ENCODE results near the gene NPM1. TPM values are rescaled to one million over a fixed set of nuclear protein-coding genes. Genes with fewer than 3 reads are reported as not detected.

The NPM1 gene
- total RNA-seq, 1 experiment from 2014 or later = 4,548 TPM

GRCh38 chr5:171420431-171421241, 33.0 kb downstream of the NPM1 start:
- no peak for TF ChIP-seq CTCF (IDR thresholded peaks at IDR 0.05; ENCODE audit: unreplicated experiment)
- DNase-seq (ENCODE audit: unreplicated experiment) = peak; percentile 62
- ChIA-PET POLR2A (interaction anchor here (0.7 to 1.4 kb wide), 2 partner anchors 443 to 491 kb away, joined by 3 read pairs; no protein-coding TSS in a partner anchor), CTCF (interaction anchor here (0.6 to 7.6 kb wide), 6 partner anchors 424 to 639 kb away, joined by 3 to 191 read pairs (median 4); no protein-coding TSS in a partner anchor)
- Mint-ChIP-seq H3K27ac (ENCODE audit: low read depth, unreplicated experiment) (no peak overlapping the region), H3K4me3 (ENCODE audit: unreplicated experiment) (peak overlapping the region; percentile 71), H3K36me3 (ENCODE audit: insufficient read depth, unreplicated experiment) (peaks cover 33% of the 10 kb centered on the region), H3K27me3 (ENCODE audit: insufficient read depth, unreplicated experiment) (no peaks in the 10 kb centered on the region), H3K9me3 (ENCODE audit: unreplicated experiment) (no peaks in the 10 kb centered on the region), H3K4me1 (ENCODE audit: insufficient read depth, unreplicated experiment) (peaks cover 30% of the 10 kb centered on the region)
- BruUV-seq (replicated peaks) = no TSS peak
- intact Hi-C loops (cut with micrococcal nuclease) = no loop called here

- ChIA-PET POLR2A (interaction anchor here (0.7 to 1.4 kb wide), 2 partner anchors 442 to 490 kb away, joined by 3 read pairs; no protein-coding TSS in a partner anchor), CTCF (interaction anchor here (0.5 to 7.6 kb wide), 13 partner anchors 8 to 1151 kb away, joined by 3 to 191 read pairs (median 3); no protein-coding TSS in a partner anchor)
- Mint-ChIP-seq H3K4me3 (ENCODE audit: unreplicated experiment) (no peak overlapping the region), H3K27ac (ENCODE audit: low read depth, unreplicated experiment) (no peak overlapping the region), H3K36me3 (ENCODE audit: insufficient read depth, unreplicated experiment) (peaks cover 23% of the 10 kb centered on the region), H3K4me1 (ENCODE audit: insufficient read depth, unreplicated experiment) (peaks cover 30% of the 10 kb centered on the region), H3K9me3 (ENCODE audit: unreplicated experiment) (no peaks in the 10 kb centered on the region), H3K27me3 (ENCODE audit: insufficient read depth, unreplicated experiment) (no peaks in the 10 kb centered on the region)
- no TSS peak for BruUV-seq (replicated peaks)
- intact Hi-C loops (cut with micrococcal nuclease) = no loop called here
- no peak for DNase-seq (ENCODE audit: unreplicated experiment)
- TF ChIP-seq CTCF (IDR thresholded peaks at IDR 0.05; ENCODE audit: unreplicated experiment) = no peak
Observed at GRCh38 chr5:171421331-171422262, 33.9 kb downstream of the NPM1 start.

- CTCF ChIA-PET = interaction anchor here (0.5 to 7.6 kb wide), 5 partner anchors 9 to 1151 kb away, joined by 3 to 191 read pairs (median 3); no protein-coding TSS in a partner anchor
- intact Hi-C loops (cut with micrococcal nuclease) = no loop called here
- Mint-ChIP-seq H3K36me3 (ENCODE audit: insufficient read depth, unreplicated experiment) (peaks cover 17% of the 10 kb centered on the region), H3K9me3 (ENCODE audit: unreplicated experiment) (no peaks in the 10 kb centered on the region), H3K27me3 (ENCODE audit: insufficient read depth, unreplicated experiment) (no peaks in the 10 kb centered on the region), H3K27ac (ENCODE audit: low read depth, unreplicated experiment) (no peak overlapping the region), H3K4me3 (ENCODE audit: unreplicated experiment) (no peak overlapping the region), H3K4me1 (ENCODE audit: insufficient read depth, unreplicated experiment) (peaks cover 21% of the 10 kb centered on the region)
- no peak for TF ChIP-seq CTCF (IDR thresholded peaks at IDR 0.05; ENCODE audit: unreplicated experiment)
- BruUV-seq (replicated peaks) = no TSS peak
- no peak for DNase-seq (ENCODE audit: unreplicated experiment)
- POLR2A ChIA-PET = interaction anchor here (0.6 kb wide), 1 partner anchor 197 kb away, joined by 3 read pairs; no protein-coding TSS in a partner anchor
Observed at GRCh38 chr5:171422495-171422894, 34.8 kb downstream of the NPM1 start.
